Fibroblast of skin of left quadriceps (primary cell): Measurements from ENCODE around the gene YBX2.
A peak's percentile ranks its signal among the peaks of the same experiment; 100 is the strongest.

Experiments
- DNase-seq, 2 experiments: peaks; one replicate each; pipeline ENCODE4 v3.0.0-alpha.2; 2013; ENCODE audit warnings: low read depth in 2 of 2

The YBX2 gene

DNA sequence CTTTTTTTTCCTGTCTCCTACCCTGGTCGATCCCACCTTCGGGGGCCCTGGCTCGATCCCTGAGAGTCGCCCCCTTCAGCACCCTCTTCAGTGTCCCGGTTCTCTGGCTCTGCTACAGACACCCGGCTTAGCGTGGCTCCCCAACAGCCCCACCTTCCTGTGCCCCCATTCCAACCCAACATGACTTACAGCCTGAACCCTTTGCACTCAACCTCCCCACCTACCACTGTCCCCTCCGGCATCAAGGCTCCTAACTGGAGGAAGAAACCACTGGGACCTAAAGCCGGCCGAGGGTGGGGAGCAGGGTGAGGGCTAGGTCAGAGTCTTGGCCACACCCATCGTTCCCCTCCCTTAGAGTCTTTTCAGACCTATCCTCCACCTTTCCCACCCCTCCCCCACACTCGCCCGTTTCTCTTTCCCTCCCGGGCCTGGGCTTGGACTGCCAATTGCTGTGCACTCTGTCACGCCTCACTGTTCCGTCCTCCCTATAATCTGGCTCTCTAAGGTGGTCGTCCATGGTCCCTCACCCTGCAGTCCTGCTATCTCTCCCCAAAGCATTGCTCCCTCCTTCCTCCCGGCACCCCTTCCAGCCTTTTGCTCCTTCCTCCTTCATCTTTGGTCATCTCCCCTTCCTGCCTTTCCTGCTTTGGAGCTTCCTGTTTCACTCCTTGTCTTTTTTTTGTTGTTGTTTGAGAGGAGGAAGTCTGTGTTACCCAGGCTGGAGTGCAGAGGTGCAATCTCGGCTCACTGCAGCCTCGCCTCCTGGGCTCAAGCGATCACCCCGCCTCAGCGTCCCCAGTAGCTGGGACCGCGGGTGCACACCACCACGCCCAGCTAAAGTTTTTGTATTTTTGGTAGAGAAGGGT lies 31.3 kb downstream of the YBX2 start:
- DNase-seq, result no peak

DNA sequence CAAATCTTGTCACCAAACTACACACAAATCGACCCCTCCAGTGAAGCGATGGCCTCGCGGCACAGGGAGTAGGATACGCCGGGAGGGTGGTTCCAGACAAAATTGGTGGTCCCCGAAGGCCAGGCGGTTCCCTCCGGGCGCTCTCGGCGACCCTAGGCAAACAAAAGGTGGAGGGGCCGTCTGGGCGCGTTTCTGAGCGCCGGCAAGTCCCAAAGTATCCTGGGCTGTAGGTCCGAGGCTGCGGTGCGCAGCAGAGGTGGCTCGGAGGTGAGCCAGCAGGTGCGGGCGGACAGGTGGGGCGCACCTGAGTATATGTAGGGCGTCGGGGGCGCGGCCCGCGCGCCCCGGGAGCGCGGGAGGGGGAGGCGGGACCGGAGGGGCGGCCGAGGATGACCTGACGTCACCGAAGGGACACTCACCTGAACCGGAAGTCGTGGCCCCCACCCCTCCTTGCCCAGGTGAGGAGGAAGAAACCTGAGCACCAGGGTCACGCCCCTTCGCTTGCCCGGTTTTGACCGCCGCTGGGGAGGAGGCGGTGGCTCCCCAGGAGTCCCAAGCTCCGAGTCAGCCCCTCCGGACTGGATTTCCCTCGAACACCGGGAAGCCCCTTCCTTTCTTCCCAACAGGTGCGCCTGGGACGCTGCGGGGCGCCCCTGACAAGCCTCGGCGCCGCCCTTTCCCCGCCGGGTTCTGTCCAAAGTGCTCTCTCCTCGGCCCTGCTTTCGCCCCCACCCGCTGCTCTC lies 32.1 kb downstream of the YBX2 start, which contains the start of gene CLDN7:
CLDN7 (minus strand) TSS at position 287 of the 743 bp plus-strand sequence. CDS start 435 bp downstream, outside the sequence.
- no peak for DNase-seq

DNA sequence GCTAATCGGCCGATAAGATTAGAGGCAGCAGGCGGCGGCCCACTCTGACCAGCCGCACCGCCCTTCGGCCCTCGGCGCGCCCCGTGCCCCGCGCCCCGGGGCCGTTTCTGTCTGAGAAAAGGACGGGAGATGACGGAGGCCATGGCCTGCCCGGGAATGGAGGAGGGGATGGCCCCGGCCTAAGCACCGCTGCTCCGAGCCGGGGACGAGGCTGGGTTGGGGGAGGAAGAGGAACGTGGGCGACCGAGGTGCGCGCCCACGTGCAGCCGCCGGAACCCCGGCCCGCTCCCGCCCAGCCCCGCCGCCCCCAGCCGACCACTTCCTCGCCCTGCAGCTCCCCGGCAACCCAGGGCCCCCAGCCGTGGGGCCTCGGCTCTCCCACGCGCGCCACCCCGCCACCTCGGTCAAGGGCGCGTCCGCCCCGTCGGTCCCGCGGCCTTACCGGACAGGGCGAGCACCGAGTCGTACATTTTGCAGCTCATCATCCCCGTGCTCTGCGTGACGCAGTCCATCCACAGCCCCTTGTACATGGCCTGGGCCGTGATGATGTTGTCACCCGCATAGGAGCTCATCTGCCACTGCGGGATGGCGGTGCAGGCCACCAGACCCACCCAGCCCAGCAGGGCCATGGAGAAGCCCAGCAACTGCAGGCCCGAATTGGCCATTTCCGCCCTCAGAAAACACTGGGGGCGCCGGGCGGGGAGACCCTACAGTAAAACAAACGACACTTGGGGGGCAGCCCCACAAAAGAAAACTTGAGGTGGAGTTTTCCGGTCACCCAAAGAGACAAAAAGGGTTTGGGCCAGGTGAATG lies 32.9 kb downstream of the YBX2 start:
- DNase-seq, result no peak

DNA sequence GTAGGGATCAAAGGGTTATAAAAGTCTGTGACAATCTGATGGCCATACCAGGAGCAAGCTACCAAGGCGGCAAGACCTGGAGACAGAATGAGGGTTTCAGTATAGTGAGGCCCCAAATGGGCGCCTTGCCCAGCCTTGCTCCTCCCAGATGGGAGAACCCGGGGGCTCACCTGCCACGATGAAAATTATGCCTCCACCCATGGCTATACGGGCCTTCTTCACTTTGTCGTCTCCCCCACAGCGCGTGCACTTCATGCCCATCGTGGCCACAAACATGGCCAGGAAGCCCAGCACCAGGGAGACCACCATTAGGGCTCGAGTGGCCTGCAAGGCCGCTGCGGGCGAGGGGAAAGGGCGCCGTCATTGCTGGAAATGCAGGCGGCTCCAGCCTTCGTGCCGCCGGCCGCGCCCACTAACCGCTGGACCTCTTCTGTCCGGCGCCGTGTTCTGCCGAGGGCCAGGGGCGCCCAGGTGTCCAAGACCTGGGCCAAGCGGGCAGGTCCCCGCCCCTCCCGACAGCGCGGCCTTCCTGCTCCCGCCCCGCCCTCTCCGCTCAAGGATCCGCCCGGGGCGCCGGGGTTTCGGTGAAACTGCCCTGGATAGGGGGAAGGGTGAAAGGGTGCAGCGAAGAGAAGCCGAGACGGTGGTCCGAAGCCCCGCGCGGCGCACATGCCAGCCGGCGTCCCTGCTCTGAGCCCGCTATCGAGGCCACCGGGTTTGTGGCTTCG lies 33.6 kb downstream of the YBX2 start:
- DNase-seq, result no peak

DNA sequence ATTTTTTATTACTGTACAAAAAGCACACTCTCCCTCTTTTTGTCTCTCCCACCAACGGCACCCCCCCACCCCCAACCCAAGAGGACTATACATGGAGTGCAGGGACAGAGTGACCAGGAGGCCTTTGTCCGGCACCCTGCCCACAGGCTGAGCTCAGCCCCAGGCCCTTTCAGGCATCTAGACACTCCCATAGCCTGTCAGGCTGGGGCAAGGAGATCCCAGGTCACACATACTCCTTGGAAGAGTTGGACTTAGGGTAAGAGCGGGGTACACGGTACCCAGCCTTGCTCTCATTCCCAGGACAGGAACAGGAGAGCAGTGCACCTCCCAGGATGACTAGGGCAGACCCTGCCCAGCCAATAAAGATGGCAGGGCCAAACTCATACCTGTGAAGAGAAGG lies 34.3 kb downstream of the YBX2 start:
- DNase-seq, result no peak

DNA sequence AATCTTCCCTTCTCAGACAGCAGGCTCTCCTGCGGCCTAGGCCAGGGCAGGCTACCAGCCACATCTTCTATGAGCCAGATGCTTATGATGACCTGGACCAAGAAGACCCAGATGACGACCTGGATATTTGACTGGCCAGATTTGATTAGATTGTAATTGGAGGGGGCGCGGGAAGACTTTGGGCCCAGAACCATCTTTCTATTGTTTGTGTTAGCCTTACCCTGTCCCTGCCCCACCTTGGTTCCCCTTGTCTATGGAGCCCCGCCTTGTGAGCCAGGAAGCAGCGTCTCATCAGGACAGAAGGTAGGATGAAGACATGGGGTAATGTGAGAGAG lies 34.9 kb downstream of the YBX2 start:
- no peak for DNase-seq

DNA sequence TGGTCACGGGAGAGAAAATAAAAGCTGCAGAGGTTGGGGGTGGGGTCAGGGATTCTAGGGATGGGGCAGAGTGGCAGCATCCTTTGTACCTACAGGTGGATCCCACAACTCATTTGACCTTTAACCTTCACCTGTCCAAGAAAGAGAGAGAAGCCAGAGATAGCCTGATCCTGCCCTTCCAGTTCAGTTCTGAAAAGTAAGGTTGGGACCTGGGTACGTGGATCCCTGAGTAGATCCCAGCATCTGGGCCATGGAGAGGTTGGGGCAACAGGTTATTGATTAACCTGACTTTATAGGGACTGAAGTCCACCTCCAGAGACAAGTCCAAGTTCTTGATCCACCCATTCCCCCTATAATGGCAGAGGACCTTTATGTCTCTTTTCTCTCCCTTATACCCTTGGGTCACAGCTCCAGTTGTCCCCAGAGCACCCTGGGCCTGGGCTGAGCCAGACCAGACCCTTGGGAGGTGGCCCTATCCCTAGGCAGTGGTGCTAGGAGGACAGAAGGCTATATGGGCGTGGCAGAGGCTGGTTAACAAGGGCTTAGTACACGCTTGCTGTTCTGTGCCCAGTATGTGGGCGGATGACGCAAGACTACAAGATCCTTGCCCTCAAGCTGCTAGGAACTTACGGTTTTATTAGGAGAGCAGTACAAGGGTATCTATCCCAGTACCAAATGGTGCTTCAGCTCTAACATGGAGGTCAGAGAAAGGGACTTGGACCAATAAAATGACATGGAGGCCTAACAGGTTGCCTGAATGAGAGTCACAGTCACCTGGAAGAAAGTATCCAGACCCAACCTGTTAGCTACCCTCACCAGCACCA lies 35.5 kb downstream of the YBX2 start:
- no peak for DNase-seq

DNA sequence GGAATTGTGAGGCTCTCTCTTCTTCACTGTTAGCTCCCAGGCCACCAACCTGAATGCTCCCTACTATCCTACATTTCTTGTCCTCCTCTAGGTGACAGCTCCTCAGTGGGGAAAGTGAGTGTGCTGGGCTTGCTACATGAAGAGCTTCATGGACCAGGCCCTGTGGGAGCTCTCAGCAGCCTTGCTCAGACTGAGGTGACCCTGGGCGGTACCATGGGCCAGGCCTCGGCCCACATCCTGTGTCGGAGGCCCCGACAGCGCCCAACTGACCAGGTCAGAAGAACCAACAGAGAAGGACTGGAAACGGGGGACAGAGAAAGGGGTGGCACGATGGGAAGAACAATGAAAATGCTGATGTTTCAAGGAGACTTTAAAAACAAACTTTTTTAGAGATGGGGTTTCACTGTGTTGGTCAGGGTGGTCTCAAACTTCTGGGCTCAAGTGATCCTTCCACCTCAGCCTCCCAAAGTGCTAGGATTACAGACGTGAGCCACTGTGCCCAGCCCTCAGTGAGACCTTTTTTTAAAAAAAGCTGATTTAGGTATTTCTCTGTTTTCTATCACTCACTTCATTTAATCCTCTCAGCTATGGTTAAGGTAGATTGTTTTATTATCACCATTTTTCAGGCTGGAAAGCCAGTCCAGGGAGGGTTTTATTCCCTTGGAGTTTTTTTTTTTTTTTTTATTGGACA lies 37.5 kb downstream of the YBX2 start:
- no peak for DNase-seq

DNA sequence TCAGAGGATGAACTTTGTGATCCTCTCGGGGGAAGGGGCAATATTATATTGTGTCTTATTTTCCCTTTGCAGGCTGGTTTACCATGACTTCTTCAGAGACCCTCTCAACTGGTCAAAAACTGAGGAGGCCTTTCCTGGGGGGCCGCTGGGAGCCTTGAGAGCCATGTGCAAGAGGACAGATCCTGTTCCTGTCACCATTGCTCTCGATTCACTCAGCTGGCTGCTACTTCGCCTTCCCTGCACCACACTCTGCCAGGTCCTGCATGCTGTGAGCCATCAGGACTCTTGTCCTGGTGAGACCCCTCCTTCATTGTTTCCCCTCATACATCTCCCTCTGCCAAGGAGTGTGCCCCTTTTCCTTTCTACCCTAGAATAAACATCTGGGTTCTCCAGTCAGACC lies 39.9 kb downstream of the YBX2 start:
- no peak for DNase-seq

DNA sequence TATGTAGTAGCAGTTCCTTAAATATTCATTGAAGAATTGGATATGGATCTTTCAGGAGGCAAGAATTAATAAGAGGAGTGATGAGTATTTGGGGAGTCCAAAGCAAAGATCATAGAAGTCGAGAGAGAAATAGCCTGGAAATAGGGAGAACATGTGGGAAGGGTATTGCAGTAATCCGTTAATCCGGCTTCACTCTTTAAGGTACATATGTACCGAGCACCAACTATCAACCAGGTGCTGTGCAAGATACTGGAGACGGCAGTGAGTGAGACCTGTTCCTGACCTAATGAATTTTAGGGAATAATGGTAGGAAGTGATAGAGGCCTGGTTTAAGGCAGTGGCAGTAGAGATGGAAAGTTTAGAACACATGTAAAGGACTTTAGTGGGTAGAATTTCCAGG lies 41.4 kb downstream of the YBX2 start:
- DNase-seq, result no peak

DNA sequence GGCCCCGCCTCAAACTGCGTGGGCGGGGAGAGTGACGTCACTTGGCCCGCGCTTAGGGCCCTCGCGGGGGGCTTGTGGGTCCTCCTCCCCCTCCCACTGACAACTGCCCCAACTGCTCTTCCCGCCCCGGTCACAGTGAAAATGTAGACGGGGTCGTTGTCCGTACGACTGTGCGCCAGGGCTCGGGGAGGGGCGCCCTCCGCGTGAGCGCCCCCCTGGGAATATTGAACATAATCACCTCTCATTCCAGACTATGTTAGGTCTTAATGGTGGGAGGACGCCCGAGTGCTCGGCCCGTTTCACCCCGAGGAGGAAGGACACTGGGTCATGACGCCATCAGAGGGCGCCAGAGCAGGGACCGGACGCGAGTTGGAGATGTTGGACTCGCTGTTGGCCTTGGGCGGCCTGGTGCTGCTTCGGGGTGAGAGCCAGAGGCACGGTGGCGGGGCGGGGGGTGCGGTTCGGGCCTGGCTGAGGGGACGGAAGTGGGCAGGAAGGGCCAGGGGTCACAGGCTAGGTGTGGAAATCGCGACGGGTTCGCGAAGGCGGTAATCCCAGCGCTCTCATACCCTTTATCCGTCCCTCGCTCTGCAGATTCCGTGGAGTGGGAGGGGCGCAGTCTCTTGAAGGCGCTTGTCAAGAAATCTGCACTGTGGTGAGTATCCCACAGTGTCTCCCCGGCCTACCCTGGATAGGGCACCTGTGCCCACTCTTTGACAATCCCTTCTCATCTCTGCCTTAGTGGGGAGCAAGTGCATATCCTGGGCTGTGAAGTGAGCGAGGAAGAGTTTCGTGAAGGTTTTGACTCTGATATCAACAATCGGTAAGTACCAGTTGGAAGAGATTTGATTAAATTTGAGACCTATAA lies 42.0 kb downstream of the YBX2 start, which contains the start of gene ELP5:
ELP5 (plus strand) TSS at position 40 of the 868 bp plus-strand sequence; CDS start at position 376, 336 bp downstream.
- DNase-seq, result peak; percentile 88 to 89

DNA sequence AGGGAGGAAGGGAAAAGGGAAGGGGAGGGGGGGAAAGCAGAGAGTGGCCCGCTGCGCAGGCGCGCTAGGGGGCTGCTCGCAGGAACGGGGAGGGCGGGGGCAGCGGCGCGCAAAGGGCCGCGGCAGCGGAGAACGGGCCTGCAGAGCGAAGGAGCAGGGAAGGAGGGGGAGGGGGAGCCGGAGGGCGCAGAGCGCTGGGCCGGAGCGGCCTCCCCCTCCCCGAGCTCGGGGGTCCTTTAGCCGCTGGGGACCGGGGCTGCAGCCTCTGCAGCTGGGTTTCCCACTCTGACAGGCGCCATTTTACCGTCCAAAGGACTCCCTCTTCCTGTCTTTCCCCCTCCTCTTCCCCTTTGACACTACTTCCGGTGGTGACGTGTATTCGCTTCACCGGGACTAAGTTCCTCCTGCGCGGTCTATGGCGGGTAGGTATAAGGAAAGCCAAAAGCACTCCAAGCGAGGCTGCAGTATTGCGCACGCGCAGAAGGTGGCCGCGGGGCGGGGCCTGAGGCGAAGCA lies 42.7 kb downstream of the YBX2 start, which contains the start of gene CTDNEP1:
CTDNEP1 (minus strand) TSS at position 74 of the 515 bp plus-strand sequence. CDS start 438 bp downstream, outside the sequence.
- peak; percentile 99 for DNase-seq

DNA sequence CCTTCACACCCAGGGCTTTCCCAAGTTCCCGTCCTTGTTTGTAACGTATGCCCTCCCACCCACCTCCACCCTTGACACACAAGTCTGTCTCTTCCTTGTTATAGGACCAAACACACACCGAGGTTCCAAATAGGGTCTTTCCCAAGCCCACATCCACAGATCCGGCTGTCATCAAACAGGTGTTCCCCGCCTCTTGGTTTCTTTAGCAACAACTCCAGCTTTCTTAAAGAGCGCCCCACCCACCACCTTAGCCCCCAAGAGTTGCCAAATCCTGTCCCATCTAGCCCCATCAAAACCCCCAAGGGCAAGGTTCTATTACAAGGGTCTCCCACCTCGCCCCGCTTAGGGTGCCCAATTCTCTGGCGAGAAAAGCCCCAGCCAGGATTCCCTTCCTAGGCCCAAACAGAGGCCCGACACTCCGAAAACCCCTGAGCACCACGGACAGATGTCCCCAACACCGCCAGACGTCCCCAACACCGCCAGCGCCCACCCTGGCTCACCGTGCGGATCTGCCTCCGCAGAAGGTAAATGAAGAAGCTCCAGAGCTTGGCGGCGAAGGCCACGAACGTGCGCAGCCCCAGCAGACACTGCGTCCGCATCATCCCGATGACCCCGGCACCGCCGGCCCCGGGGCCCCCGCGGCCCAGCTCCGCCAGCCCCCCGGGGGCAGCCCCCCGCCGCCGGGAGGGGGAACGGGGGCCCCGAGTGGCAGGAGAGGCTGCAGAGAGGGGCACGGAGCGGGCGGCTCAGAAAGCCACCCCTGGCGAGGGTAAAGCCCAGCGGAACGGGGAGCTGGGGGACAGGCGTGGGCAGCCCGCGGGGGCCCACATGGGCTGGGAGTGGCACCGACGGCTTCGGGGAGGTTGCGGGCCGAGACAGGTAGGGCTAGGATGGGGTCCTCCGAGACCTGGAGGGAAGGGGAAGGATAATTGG lies 43.5 kb downstream of the YBX2 start:
- no peak for DNase-seq

DNA sequence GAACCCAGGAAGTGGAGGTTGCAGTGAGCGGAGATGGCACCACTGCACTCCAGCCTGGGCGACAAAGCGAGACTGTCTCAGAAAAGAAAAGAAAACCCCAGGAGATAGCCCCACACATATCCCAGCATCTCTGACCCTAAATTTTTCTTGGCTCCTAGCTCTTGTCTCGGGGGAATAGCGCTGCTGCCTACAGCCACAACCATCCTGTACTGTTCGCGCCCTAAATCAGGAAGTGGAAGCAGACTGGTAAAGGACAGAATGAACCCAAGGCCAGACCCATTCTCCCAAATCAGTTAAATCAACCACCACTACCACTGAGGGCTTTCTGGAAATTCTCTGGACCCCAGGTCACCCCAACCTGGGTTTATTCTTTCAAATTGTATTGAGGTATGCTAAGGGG lies 44.6 kb downstream of the YBX2 start:
- DNase-seq, result no peak

DNA sequence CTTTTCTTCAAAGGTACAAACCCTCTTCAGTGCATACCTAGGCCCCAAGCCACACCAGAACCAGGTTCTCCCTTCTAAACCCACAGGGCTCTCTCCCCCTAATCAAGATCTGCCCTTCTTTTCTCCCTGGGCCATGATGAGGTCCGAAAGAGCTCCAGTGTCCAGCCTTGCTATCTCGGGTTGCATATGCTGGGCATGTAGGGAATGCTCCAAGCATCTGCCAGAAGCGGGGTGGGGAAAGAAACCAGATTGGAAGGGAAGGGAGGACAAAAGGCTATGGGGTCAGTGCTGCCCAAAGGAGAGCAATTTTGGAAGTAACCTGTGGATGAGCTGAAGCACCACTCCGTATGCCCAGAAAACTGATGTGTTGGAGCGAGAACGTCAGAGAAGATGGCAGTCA lies 45.2 kb downstream of the YBX2 start:
- no peak for DNase-seq

DNA sequence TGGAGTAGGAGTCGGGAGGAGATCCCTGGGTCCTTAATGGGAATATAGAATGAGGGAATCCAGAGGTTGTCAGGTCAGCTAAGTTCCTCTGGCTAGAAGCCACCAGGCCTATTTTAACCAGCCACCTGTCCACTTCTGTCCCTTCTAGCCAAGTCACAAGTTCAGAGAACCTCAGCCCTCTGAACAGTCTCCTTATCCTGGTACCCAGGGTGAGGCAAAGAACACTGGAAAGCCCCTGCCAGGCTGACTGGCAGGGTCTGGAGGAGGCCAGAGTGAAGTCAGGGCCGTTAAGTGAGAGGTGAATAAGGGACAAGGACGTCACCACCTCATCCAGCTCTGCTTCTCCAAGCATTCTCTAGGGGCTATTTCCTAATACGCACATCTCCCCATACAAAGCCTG lies 45.6 kb downstream of the YBX2 start:
- no peak for DNase-seq

DNA sequence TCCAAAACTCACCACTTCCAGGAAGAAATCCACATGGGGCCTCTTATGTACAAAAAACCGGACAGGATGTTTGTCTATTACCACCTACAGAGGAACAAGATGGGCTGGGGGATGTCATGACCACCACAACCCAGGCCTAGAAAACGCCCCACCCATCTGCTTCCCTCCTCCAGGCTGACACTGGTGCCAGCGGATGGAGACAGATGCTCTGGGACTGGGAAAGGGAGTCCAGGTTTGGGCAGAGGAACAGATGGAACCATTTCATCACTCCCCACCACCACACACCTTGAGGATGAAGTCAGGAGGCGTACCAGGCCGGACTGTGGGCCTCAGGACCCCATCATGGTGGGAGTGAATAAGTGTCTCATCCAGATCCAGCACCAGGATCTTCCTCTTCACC lies 47.7 kb downstream of the YBX2 start:
- no peak for DNase-seq
